Heart left ventricle (tissue), 16 donors: ENCODE data around the gene POLR2A. TPM values are rescaled to one million over a fixed set of nuclear protein-coding genes. Genes with fewer than 3 reads are reported as not detected.

ENCODE experiments used
- ATAC-seq, 4 donors: fragments of 200-7000 bp; cut with Tn5 transposase; one replicate each; pipeline ENCODE4 v1.9.1; 2020 to 2022; ENCODE audit warnings: moderate library complexity in 4 of 4, mild to moderate bottlenecking in 3 of 4, moderate number of reproducible peaks in 1 of 4
- DNase-seq, 5 donors: peaks; one replicate each; pipeline ENCODE4 v3.0.0-alpha.2; 2020
- H3K27ac ChIP-seq, 12 donors: fragments of 200-600 bp; sonication (generic) in 4 of 12; one replicate each; pipeline versions ENCODE4 v1.5.0 to v1.8.0; 2016 to 2022; ENCODE audit warnings: mild to moderate bottlenecking in 2 of 12
- H3K27me3 ChIP-seq, 9 donors: fragments of 200-600 bp; sonication (generic) in 2 of 9; one replicate each; pipeline versions ENCODE4 v1.5.1 to v1.8.0; 2016 to 2022; ENCODE audit warnings: mild to moderate bottlenecking in 3 of 9
- H3K36me3 ChIP-seq, 9 donors: fragments of 200-600 bp; sonication (generic) in 2 of 9; one replicate each; pipeline versions ENCODE4 v1.5.0 to v1.8.0; 2018 to 2022; ENCODE audit warnings: mild to moderate bottlenecking in 2 of 9
- H3K4me1 ChIP-seq, 12 donors: fragments of 200-600 bp; sonication (generic) in 4 of 12; one replicate each; pipeline versions ENCODE4 v1.5.0 to v1.8.0; 2016 to 2022; ENCODE audit warnings: mild to moderate bottlenecking in 3 of 12
- H3K4me3 ChIP-seq, 12 donors: fragments of 200-600 bp; sonication (generic) in 4 of 12; one replicate each; pipeline versions ENCODE4 v1.5.0 to v1.8.0; 2017 to 2022; ENCODE audit warnings: mild to moderate bottlenecking in 9 of 12, moderate library complexity in 4 of 12
- H3K9me3 ChIP-seq, 12 donors: fragments of 200-600 bp; sonication (generic) in 4 of 12; one replicate each; pipeline versions ENCODE4 v1.5.0 to v1.8.0; 2016 to 2022; ENCODE audit warnings: mild to moderate bottlenecking in 1 of 12
- POLR2A ChIP-seq, 2 donors: fragments of 450-650 bp; IDR thresholded peaks; one replicate each; pipeline ENCODE4 v1.6.1; 2017; ENCODE audit warnings: antibody characterized with exemption in 2 of 2, mild to moderate bottlenecking in 2 of 2, moderate library complexity in 2 of 2
- WGBS, 4 donors: extraction: QIAGEN DNeasy Blood & Tissue Kit in 2 of 4; methylation state at CpG; one replicate each; pipeline versions ENCODE4 v1.1.5 to v1.1.7; 2013 to 2018; 5-methylcytosine and 5-hydroxymethylcytosine counted together
- intact Hi-C, 10 donors: fragments of 100-400 bp; cut with DNase I; formaldehyde crosslinking; loops; one replicate each; pipeline versions ENCODE4 v1.11.1 to v1.14.2; 2022
- polyA plus RNA-seq, 2 donors: library from polyadenylated mRNA; stranded (reverse); fragments of 200-250 nt; gene quantifications; one replicate each; pipeline ENCODE4 v1.2.3, GENCODE V29; 2013
- total RNA-seq, 9 donors: library from RNA; depleted of rRNA in 2 of 9; stranded (reverse); fragments of >200 nt in 2 of 9; fragmentation: NEBNext Ultra II Directional in 3 of 9; extraction: Animal tissue kit (Norgen Biotek cat#: 25700) in 3 of 9; gene quantifications; one replicate each; pipeline versions ENCODE4 v1.1.0 to v1.2.4, GENCODE V29; 2016 to 2023
- TF ChIP-seq, protein P1 (sequence below), 12 donors: fragments of 200-600 bp; sonication (generic) in 4 of 12; IDR thresholded peaks; one replicate each; pipeline versions ENCODE4 v1.5.0 to v1.8.0; 2018 to 2022; ENCODE audit warnings: antibody characterized with exemption in 12 of 12, mild to moderate bottlenecking in 5 of 12
- donor health status: ischemic (EF 13 %, LVEDD 7.1; RV severe dilation, severe dysfunction).
- donor health status: healthy with polysubstance abuse.
- donor health status: DM: no; HTN: yes; CAD: no.
- donor health status: DM: no; HTN: no; CAD: no.
- donor health status: ischemic (EF 25% LVEDD 6.9; RV normal size, moderate dysfunction).
- donor health status: ischemic (EF 25% LVEDD 5.7; RV mildly dilated, moderate dysfunction).
- donor health status: healthy.
- donor health status: DM: yes; HTN: yes; CAD: no.
- donor health status: ischemic (EF 35%, LVEDD 5.7; RV mildly dilated, moderate dysfunction).
- donor health status: nonischemic (EF 11% LVEDD 7.7; RV severe dilation, severe dysfunction).
- donor health status: DM: yes; HTN: yes; CAD: no.
- donor health status: PGD.
- donor health status: ischemic (EF 29% LVEDD 5.4; RV normal size, mild dysfunction).
- donor health status: nonischemic (EF 23%, LVEDD 6.1; RV moderate dilation, normal function).

POLR2A gene
- total and polyA plus RNA-seq, 11 donors = 17.3 to 77.6 (median 41.5) TPM

DNA sequence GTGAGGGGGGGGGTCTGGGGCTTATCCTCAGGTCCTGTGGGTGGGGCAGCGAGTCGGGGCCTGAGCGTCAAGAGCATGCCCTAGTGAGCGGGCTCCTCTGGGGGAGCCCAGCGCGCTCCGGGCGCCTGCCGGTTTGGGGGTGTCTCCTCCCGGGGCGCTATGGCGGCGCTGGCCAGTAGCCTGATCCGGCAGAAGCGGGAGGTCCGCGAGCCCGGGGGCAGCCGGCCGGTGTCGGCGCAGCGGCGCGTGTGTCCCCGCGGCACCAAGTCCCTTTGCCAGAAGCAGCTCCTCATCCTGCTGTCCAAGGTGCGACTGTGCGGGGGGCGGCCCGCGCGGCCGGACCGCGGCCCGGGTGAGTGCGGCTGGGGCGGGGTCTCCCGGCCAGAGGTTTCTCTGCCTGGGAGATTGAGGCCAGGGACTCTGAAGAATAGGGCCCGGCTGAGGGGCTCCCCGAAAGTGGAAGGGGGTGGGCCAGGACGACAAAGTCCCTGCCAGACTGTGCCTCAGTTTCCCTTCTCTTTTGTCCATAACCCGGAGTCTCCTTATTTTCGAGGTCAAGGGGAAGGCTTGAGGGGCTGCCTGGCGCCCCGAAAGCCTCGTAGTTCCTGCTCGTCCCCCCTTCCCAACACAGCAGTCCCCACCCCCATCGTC is 44.6 kb upstream of the POLR2A start, which contains the start of gene FGF11:
Gene FGF11 (plus strand): TSS at position 51 of the 651 bp plus-strand sequence. CDS start 109 bp downstream, at position 160.
- Histone ChIP-seq H3K27me3 (peaks cover 0 to 44% (median 8%) of the 10 kb centered on the region in 9 donors), H3K4me1 (peaks cover 4 to 64% (median 45%) of the 10 kb centered on the region in 12 donors), H3K27ac (peak within 1 kb of the TSS in 8 of 12 donors; percentile 32 to 71 (median 48)), H3K4me3 (peak within 1 kb of the TSS; percentile 2 to 75 (median 50)), H3K9me3 (no peaks in the 10 kb centered on the region), H3K36me3 (no peaks in the 10 kb centered on the region)
- no peak for ATAC-seq
- no peak for TF ChIP-seq POLR2A (IDR thresholded peaks at IDR 0.05)
- TF ChIP-seq, protein P1, sequence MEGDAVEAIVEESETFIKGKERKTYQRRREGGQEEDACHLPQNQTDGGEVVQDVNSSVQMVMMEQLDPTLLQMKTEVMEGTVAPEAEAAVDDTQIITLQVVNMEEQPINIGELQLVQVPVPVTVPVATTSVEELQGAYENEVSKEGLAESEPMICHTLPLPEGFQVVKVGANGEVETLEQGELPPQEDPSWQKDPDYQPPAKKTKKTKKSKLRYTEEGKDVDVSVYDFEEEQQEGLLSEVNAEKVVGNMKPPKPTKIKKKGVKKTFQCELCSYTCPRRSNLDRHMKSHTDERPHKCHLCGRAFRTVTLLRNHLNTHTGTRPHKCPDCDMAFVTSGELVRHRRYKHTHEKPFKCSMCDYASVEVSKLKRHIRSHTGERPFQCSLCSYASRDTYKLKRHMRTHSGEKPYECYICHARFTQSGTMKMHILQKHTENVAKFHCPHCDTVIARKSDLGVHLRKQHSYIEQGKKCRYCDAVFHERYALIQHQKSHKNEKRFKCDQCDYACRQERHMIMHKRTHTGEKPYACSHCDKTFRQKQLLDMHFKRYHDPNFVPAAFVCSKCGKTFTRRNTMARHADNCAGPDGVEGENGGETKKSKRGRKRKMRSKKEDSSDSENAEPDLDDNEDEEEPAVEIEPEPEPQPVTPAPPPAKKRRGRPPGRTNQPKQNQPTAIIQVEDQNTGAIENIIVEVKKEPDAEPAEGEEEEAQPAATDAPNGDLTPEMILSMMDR (IDR thresholded peaks at IDR 0.05) = no peak
- WGBS, 4 donors = 4 to 7% (median 4%) methylated on average over 19 to 50 of the region's 50 CpGs
- DNase-seq = peak in 1 of 5 donors; percentile 29
- intact Hi-C loops = loop anchor here in 9 of 10 donors (5.0 to 10.0 kb wide), 11 partner anchors 37 to 405 kb away; partner anchors contain the start of genes TMEM95 (in 5 of the 9), POLR2A (in 3 of the 9), SLC35G6 (in 3 of the 9) and ZBTB4 (in 3 of the 9)

- peak overlapping the region; percentile 2 to 59 (median 50) for H3K4me3 ChIP-seq
- TF ChIP-seq, protein P1 (IDR thresholded peaks at IDR 0.05) = no peak
- H3K27me3 ChIP-seq = peaks cover 0 to 51% (median 8%) of the 10 kb centered on the region in 9 donors
- H3K27ac ChIP-seq = peak overlapping the region in 7 of 12 donors; percentile 15 to 66 (median 38)
- H3K36me3 ChIP-seq = no peaks in the 10 kb centered on the region
- 3 to 10% (median 7%) methylated on average over 22 to 46 of the region's 46 CpGs for WGBS, 4 donors
- peak in 2 of 4 donors; percentile 5 to 9 for ATAC-seq
- no peaks in the 10 kb centered on the region for H3K9me3 ChIP-seq
- H3K4me1 ChIP-seq = peaks cover 4 to 66% (median 47%) of the 10 kb centered on the region in 12 donors
- peak; percentile 54 to 82 (median 72) for DNase-seq
- intact Hi-C loops = loop anchor here in 4 of 10 donors (5.0 to 10.0 kb wide), 2 partner anchors 37 to 405 kb away; partner anchors contain the start of gene ZBTB4 (in 3 of the 4)
These were observed 43.9 kb upstream of the POLR2A start for GRCh38 chr17:7440113-7440833.

- intact Hi-C loops = loop anchor here in 4 of 10 donors (5.0 to 10.0 kb wide), 2 partner anchors 36 to 404 kb away; partner anchors contain the start of gene ZBTB4 (in 3 of the 4)
- no peak for TF ChIP-seq POLR2A (IDR thresholded peaks at IDR 0.05)
- TF ChIP-seq, protein P1 (IDR thresholded peaks at IDR 0.05) = no peak
- H3K27ac ChIP-seq = peak overlapping the region in 5 of 12 donors; percentile 15 to 66 (median 42)
- peaks cover 4 to 66% (median 46%) of the 10 kb centered on the region in 12 donors for H3K4me1 ChIP-seq
- H3K9me3 ChIP-seq = no peaks in the 10 kb centered on the region
- peak overlapping the region in 8 of 12 donors; percentile 24 to 59 (median 52) for H3K4me3 ChIP-seq
- 14 to 53% (median 22%) methylated on average over 2 to 12 of the region's 12 CpGs for WGBS, 4 donors
- H3K27me3 ChIP-seq = peaks cover 0 to 56% (median 12%) of the 10 kb centered on the region in 9 donors
- no peaks in the 10 kb centered on the region for H3K36me3 ChIP-seq
- DNase-seq (peak in 4 of 5 donors; percentile 51 to 80 (median 66)), ATAC-seq (no peak)
These were observed 43.4 kb upstream of the POLR2A start for GRCh38 chr17:7440834-7441195.
